ENCODE results near the gene TRAF3.

The TRAF3 gene

DNA sequence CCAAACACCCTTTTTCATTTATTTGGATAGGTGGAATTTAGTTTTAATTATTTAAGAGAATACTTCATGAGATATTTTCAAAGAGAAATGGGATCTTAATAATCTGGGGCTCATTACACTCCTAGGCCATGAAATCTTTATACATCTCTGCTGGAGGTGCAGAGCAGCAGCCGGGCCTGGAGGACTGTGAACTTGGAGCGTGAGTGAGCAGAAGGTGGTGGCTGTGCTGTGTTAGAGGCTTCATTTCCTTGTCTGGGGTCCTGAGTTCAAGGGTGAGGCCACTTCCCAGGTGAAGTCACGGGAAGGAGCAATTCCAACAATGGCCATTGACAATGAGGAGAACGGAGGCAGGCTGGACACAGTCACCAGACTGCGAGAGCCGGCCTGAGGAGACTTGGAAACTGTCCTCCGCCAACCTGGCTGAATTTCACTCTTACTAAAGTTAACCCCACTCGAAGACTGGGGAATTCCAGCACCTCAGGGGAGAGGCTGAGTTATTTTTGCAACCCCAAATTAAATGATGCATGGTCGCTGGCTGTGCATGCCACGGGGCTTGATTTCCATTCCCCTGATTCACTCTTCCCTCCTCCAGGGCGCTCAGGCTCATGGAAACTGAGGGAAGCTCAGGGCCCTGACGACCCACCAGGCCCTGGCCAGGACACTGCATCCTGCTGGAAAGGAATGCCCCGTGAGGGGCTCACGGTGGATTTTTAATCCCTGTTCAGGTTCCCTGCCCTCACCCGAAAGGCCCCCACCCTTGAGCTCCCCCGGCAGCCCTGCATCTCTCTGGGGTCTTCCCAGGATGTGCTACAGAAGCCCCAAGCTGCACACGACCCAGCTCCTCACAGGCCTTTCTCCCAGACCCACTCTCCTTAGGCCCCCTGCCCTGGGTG lies 22.6 kb upstream of the TRAF3 start:
- H3K27me3 ChIP-seq (ENCODE audit: insufficient read depth, poor library complexity, severe bottlenecking) = no peaks in the 10 kb centered on the region
- DNase-seq (ENCODE audit: low read depth in 1 of 2, low spot score in 1 of 2) = no peak
- H3K27ac ChIP-seq (replicated peaks) = no peak overlapping the region
- no peak overlapping the region for H3K4me3 ChIP-seq (replicated peaks; ENCODE audit: insufficient read depth, low read length)
- TF ChIP-seq, protein P1, sequence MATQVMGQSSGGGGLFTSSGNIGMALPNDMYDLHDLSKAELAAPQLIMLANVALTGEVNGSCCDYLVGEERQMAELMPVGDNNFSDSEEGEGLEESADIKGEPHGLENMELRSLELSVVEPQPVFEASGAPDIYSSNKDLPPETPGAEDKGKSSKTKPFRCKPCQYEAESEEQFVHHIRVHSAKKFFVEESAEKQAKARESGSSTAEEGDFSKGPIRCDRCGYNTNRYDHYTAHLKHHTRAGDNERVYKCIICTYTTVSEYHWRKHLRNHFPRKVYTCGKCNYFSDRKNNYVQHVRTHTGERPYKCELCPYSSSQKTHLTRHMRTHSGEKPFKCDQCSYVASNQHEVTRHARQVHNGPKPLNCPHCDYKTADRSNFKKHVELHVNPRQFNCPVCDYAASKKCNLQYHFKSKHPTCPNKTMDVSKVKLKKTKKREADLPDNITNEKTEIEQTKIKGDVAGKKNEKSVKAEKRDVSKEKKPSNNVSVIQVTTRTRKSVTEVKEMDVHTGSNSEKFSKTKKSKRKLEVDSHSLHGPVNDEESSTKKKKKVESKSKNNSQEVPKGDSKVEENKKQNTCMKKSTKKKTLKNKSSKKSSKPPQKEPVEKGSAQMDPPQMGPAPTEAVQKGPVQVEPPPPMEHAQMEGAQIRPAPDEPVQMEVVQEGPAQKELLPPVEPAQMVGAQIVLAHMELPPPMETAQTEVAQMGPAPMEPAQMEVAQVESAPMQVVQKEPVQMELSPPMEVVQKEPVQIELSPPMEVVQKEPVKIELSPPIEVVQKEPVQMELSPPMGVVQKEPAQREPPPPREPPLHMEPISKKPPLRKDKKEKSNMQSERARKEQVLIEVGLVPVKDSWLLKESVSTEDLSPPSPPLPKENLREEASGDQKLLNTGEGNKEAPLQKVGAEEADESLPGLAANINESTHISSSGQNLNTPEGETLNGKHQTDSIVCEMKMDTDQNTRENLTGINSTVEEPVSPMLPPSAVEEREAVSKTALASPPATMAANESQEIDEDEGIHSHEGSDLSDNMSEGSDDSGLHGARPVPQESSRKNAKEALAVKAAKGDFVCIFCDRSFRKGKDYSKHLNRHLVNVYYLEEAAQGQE (IDR thresholded peaks at IDR 0.05; ENCODE audit: insufficient replicate concordance, low read depth) = no peak
- TF ChIP-seq POLR2AphosphoS5 (IDR thresholded peaks at IDR 0.05; ENCODE audit: low read depth) (no peak), GABPA (IDR thresholded peaks at IDR 0.05; ENCODE audit: low read depth) (no peak), SPI1 (IDR thresholded peaks at IDR 0.05; ENCODE audit: borderline replicate concordance, low read depth) (no peak)
- TF ChIP-seq, protein P2, sequence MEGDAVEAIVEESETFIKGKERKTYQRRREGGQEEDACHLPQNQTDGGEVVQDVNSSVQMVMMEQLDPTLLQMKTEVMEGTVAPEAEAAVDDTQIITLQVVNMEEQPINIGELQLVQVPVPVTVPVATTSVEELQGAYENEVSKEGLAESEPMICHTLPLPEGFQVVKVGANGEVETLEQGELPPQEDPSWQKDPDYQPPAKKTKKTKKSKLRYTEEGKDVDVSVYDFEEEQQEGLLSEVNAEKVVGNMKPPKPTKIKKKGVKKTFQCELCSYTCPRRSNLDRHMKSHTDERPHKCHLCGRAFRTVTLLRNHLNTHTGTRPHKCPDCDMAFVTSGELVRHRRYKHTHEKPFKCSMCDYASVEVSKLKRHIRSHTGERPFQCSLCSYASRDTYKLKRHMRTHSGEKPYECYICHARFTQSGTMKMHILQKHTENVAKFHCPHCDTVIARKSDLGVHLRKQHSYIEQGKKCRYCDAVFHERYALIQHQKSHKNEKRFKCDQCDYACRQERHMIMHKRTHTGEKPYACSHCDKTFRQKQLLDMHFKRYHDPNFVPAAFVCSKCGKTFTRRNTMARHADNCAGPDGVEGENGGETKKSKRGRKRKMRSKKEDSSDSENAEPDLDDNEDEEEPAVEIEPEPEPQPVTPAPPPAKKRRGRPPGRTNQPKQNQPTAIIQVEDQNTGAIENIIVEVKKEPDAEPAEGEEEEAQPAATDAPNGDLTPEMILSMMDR (IDR thresholded peaks at IDR 0.05; ENCODE audit: insufficient read depth, low read length) = no peak

DNA sequence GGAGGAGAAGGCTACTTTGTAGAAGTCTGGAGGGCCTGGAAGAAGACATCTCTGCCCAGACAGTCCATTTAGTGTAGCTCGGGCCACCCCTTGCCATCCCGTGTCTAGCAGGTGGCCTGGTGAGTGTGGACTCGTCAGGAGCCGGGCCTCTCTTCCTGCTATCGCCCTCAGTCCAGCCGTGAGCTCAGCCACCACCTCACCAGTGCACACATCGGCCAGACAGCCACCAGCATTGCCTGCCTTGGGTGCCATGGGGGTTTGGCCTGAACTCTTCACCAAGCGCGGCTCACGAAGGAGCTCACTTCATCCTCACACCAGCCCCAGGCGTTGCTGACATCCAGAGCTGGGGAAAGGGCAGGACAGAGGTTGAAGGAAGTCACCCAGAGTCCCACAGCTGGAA lies 19.6 kb upstream of the TRAF3 start:
- Histone ChIP-seq H3K4me3 (replicated peaks; ENCODE audit: insufficient read depth, low read length) (no peak overlapping the region), H3K27me3 (ENCODE audit: insufficient read depth, poor library complexity, severe bottlenecking) (no peaks in the 10 kb centered on the region), H3K27ac (replicated peaks) (no peak overlapping the region)
- TF ChIP-seq GABPA (IDR thresholded peaks at IDR 0.05; ENCODE audit: low read depth) = no peak
- TF ChIP-seq POLR2AphosphoS5 (IDR thresholded peaks at IDR 0.05; ENCODE audit: low read depth) = no peak
- TF ChIP-seq, protein P1 (IDR thresholded peaks at IDR 0.05; ENCODE audit: insufficient replicate concordance, low read depth) = no peak
- no peak for TF ChIP-seq SPI1 (IDR thresholded peaks at IDR 0.05; ENCODE audit: borderline replicate concordance, low read depth)
- TF ChIP-seq, protein P2 (IDR thresholded peaks at IDR 0.05; ENCODE audit: insufficient read depth, low read length) = no peak
- no peak for DNase-seq (ENCODE audit: low read depth in 1 of 2, low spot score in 1 of 2)

DNA sequence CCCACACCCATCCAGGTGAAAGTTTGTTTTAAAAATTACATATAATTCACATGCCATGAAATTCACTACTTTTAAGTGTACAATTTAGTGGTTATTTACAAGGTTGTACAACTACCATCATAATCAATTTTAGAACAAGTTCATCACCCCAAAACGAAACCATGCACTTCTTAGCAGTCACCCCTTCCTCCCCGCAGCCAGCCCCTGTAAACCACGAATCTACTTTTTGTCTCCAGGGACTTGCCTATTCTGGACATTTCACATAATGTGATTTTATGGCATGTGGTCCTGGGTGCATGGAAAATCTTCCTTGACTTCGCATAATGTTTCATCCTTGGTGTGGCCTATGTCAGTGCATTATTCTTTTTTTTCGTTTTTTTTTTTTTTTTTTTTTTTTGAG lies 19.2 kb upstream of the TRAF3 start:
- TF ChIP-seq, protein P2 (IDR thresholded peaks at IDR 0.05; ENCODE audit: insufficient read depth, low read length) = no peak
- TF ChIP-seq, protein P1 (IDR thresholded peaks at IDR 0.05; ENCODE audit: insufficient replicate concordance, low read depth) = no peak
- TF ChIP-seq POLR2AphosphoS5 (IDR thresholded peaks at IDR 0.05; ENCODE audit: low read depth) (no peak), SPI1 (IDR thresholded peaks at IDR 0.05; ENCODE audit: borderline replicate concordance, low read depth) (no peak), GABPA (IDR thresholded peaks at IDR 0.05; ENCODE audit: low read depth) (no peak)

More for the DNA sequence above, 19.2 kb upstream of the TRAF3 start:
- Histone ChIP-seq H3K27ac (replicated peaks) (no peak overlapping the region), H3K4me3 (replicated peaks; ENCODE audit: insufficient read depth, low read length) (no peak overlapping the region), H3K27me3 (ENCODE audit: insufficient read depth, poor library complexity, severe bottlenecking) (no peaks in the 10 kb centered on the region)
- no peak for DNase-seq (ENCODE audit: low read depth in 1 of 2, low spot score in 1 of 2)

All from HL-60 (cell line).